Uterus (tissue), 4 donors: ENCODE measurements around the gene DPP6. TPM values are rescaled to one million over a fixed set of nuclear protein-coding genes. Genes with fewer than 3 reads are reported as not detected.

Source experiments
- DNase-seq, 2 donors: peaks; one replicate each; pipeline ENCODE4 v3.0.0-alpha.2; 2019 to 2020
- H3K27ac ChIP-seq, 2 donors: fragments of 200-600 bp; sonication (generic); 1 replicate in 1 of 2; 2 replicates in 1 of 2; pipeline ENCODE4 v1.5.1; 2016 to 2018
- H3K27me3 ChIP-seq, 2 donors: fragments of 200-600 bp; sonication (generic); one replicate each; pipeline ENCODE4 v1.5.1; 2018 to 2019; ENCODE audit warnings: control low read depth in 1 of 2
- H3K36me3 ChIP-seq, 2 donors: fragments of 200-600 bp; sonication (generic); one replicate each; pipeline ENCODE4 v1.5.1; 2019; ENCODE audit warnings: control low read depth in 1 of 2
- H3K4me1 ChIP-seq, 2 donors: fragments of 200-600 bp; sonication (generic); one replicate each; pipeline ENCODE4 v1.5.1; 2018 to 2019; ENCODE audit warnings: control low read depth in 1 of 2
- H3K4me3 ChIP-seq, 2 donors: fragments of 200-600 bp; sonication (generic); 1 replicate in 1 of 2; 2 replicates in 1 of 2; pipeline ENCODE4 v1.5.1; 2018 to 2019; ENCODE audit warnings: mild to moderate bottlenecking in 1 of 2
- H3K9me3 ChIP-seq, 2 donors: fragments of 200-600 bp; sonication (generic); one replicate each; pipeline ENCODE4 v1.5.1; 2019; ENCODE audit warnings: control low read depth in 1 of 2
- CTCF ChIP-seq, 4 experiments: fragments of 200-600 bp in 2 of 4; fragments of 450-650 bp in 2 of 4; sonication (generic) in 2 of 4; IDR thresholded peaks; one replicate each; pipeline ENCODE4 v1.5.1; 2016 to 2019; ENCODE audit warnings: antibody characterized with exemption in 4 of 4, mild to moderate bottlenecking in 2 of 4, moderate library complexity in 1 of 4
- POLR2A ChIP-seq, 2 donors: fragments of 450-650 bp; IDR thresholded peaks; one replicate each; pipeline ENCODE4 v1.6.1; 2016; ENCODE audit warnings: antibody characterized with exemption in 2 of 2, mild to moderate bottlenecking in 1 of 2, moderate library complexity in 1 of 2
- intact Hi-C: fragments of 100-400 bp; cut with DNase I; formaldehyde crosslinking; loops from one replicate; pipeline ENCODE4 v1.15.1; 2023; ENCODE audit warnings: low total_unique reads
- total RNA-seq, 4 donors: library from RNA; depleted of rRNA in 3 of 4; stranded (reverse); fragments of >200 nt in 3 of 4; gene quantifications; one replicate each; pipeline versions ENCODE4 v1.1.0 to v1.2.4, GENCODE V29; 2014 to 2023
- donor health status: DM: yes; HTN: yes; CAD: no.

The DPP6 gene
- total RNA-seq, 4 donors from 2014 or later = 4.1 to 107 (median 42.7) TPM

GRCh38 chr7:154188330-154188729 lies 136.1 kb downstream of the DPP6 start:
- Histone ChIP-seq H3K9me3 (no peaks in the 10 kb centered on the region), H3K27me3 (no peaks in the 10 kb centered on the region), H3K27ac (no peak overlapping the region), H3K36me3 (no peaks in the 10 kb centered on the region), H3K4me1 (no peaks in the 10 kb centered on the region), H3K4me3 (no peak overlapping the region)
- DNase-seq = no peak
- TF ChIP-seq CTCF (IDR thresholded peaks at IDR 0.05) = no peak
- TF ChIP-seq POLR2A (IDR thresholded peaks at IDR 0.05) = no peak
- intact Hi-C loops = no loop called here

- intact Hi-C loops = no loop called here
- Histone ChIP-seq H3K4me3 (no peak overlapping the region), H3K36me3 (no peaks in the 10 kb centered on the region), H3K27ac (no peak overlapping the region), H3K4me1 (no peaks in the 10 kb centered on the region), H3K9me3 (no peaks in the 10 kb centered on the region), H3K27me3 (no peaks in the 10 kb centered on the region)
- DNase-seq = no peak
- no peak for TF ChIP-seq CTCF (IDR thresholded peaks at IDR 0.05)
- TF ChIP-seq POLR2A (IDR thresholded peaks at IDR 0.05) = no peak
Observed at GRCh38 chr7:154195266-154195665, 143.1 kb downstream of the DPP6 start.

GRCh38 chr7:154198481-154198880 lies 146.3 kb downstream of the DPP6 start:
- Histone ChIP-seq H3K4me3 (no peak overlapping the region), H3K36me3 (no peaks in the 10 kb centered on the region), H3K27ac (no peak overlapping the region), H3K27me3 (no peaks in the 10 kb centered on the region), H3K4me1 (no peaks in the 10 kb centered on the region), H3K9me3 (no peaks in the 10 kb centered on the region)
- intact Hi-C loops = no loop called here
- DNase-seq = no peak
- no peak for TF ChIP-seq CTCF (IDR thresholded peaks at IDR 0.05)
- no peak for TF ChIP-seq POLR2A (IDR thresholded peaks at IDR 0.05)

- Histone ChIP-seq H3K4me1 (no peaks in the 10 kb centered on the region), H3K27me3 (no peaks in the 10 kb centered on the region), H3K36me3 (no peaks in the 10 kb centered on the region), H3K4me3 (no peak overlapping the region), H3K9me3 (no peaks in the 10 kb centered on the region), H3K27ac (no peak overlapping the region)
- intact Hi-C loops = no loop called here
- TF ChIP-seq POLR2A (IDR thresholded peaks at IDR 0.05) = no peak
- no peak for TF ChIP-seq CTCF (IDR thresholded peaks at IDR 0.05)
- DNase-seq = no peak
Observed at GRCh38 chr7:154200241-154200640, 148.0 kb downstream of the DPP6 start.

- intact Hi-C loops = no loop called here
- Histone ChIP-seq H3K4me1 (no peaks in the 10 kb centered on the region), H3K27ac (no peak overlapping the region), H3K27me3 (no peaks in the 10 kb centered on the region), H3K4me3 (no peak overlapping the region), H3K9me3 (no peaks in the 10 kb centered on the region), H3K36me3 (no peaks in the 10 kb centered on the region)
- no peak for TF ChIP-seq POLR2A (IDR thresholded peaks at IDR 0.05)
- TF ChIP-seq CTCF (IDR thresholded peaks at IDR 0.05) = no peak
- no peak for DNase-seq
Observed at GRCh38 chr7:154202002-154202401, 149.8 kb downstream of the DPP6 start.
